Measurements from ENCODE around the gene WHRN.

The WHRN gene

DNA sequence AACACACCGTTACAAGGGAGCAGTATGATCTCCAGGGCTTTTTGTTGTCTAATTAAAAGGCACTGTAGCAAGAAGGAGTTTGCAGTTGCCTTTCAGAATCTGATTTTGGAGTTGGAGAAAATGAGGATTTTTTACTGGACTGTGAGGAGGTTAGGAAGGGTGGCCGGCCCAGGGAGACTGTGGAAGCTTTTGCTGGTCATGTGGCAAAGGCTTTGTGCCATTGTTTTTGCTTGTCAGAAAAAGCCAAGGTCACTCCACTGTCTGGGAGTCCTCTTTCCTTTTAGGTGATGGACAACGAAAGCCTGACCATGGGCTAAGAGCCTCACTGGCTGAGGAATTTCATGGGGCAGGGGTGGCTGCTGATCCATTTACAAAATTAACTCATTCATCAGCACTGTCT lies 10.3 kb upstream of the WHRN start:
- DNase-seq (ENCODE audit: low read depth in 2 of 2, low spot score in 1 of 2), result no peak

DNA sequence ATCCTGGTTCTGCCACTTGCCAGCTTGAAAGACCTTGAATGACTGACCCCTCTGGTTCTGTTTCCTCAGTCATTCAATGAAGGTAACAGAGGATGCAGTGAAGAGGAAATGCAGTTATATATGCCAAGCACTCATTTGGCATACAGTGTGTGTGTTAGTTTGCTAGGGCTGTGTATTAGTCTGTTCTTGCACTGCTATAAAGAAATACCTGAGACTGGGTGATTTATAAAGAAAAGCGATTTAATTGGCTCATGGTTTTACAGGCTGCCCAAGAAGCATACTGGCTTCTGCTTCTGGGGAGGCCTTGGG lies 8.6 kb upstream of the WHRN start:
- DNase-seq (ENCODE audit: low read depth in 2 of 2, low spot score in 1 of 2), result no peak

DNA sequence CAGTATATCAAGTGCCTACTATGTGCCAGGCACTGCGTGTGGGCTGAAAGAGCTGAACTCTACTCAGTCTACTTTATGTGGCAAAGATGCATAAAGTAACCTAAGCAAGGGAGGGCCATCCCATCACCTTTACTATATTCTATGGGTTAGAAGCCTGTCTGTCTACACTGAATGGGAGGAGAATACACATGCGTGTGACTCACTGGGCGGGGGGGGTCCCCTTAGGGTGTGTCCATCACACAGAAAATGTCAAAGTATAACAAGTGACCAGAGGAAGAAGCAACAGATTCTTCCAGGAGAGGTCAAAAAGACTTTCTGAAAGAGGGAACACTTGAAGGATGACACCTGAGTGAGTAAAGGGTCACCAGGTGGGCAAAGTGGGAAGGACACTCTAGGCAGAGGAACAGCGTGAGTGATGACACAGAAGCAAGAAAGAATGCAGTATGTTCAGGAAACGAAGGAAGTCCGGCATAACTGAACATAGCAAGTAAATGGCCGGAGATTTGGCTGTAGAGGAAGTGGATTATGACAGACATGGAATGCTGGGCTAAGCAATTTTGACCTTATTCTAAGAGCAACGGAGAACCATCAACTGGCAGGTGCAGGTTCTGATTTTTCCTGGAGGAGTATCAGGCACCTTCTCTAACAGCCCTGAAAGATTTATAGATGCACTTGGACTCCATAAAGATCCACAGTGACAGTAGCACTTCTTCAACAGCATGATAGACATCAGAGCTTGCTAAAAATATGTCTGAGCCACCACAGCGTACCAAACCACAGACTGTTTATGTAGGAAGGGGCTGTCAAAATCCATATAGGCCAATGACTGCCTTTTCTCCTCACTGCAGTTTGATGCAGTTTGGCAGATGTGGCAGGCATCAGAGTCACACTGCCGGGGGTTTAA lies 8.0 kb upstream of the WHRN start:
- no peak for DNase-seq (ENCODE audit: low read depth in 2 of 2, low spot score in 1 of 2)

DNA sequence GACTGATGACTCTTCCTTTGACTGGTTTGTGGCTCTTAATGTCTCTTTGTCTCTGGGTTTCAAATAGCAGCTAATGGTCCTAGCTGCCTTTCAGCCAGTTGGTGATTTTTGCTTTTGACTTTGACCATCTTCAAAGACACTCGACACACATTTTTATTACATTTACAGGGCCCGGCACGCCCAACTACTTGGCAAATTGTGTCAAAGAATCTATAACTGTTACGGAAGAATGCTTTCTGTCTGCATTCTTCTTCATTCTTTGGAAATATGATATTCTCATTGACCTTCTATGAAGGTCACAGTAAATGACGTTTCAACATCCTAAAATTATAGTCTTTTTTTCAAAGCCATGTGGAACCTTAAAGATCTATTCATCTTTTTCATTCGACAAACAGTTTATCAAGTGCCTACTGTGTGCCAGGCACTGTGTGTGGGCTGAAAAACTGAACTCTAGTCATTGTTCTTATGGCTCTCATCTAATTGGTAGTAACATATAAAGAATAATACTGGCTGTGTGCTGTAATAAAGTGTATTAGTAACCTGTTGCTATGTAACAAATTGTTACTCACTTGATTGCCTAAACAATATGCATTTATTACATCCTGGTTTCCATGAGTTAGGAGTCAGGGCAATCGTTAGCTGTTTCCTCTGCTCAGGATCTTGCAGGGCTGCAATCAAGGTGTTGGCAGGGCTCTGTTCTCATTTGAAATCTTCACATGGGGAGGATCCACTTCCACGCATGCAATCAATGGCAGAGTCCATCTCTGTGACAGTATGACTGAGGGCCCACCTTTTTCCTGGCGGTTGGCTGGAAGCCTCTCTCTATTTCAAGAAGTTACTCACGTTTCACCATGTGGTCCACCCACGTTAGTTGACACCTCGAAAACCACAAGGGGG lies 7.0 kb upstream of the WHRN start:
- DNase-seq (ENCODE audit: low read depth in 2 of 2, low spot score in 1 of 2), result no peak

DNA sequence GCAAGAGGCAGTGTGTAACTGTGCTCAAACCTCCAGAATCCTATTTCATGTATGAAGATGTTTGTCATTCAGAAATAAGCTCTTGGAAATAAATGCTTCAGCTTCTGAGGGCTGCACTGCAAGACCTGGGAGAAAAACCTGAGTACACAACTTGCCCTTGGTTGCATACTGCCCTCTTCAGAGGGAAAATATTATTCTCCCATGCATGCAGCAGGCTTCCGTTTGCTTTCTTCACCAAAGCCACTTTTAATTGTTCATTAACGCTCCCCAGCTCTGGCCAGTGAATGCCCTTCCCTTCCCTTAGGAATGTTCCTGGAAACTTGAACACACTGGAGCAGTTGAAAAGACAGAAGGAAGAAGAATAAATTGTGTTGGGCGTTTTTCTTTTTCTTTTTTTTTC lies 2.5 kb upstream of the WHRN start:
- no peak for DNase-seq (ENCODE audit: low read depth in 2 of 2, low spot score in 1 of 2)

DNA sequence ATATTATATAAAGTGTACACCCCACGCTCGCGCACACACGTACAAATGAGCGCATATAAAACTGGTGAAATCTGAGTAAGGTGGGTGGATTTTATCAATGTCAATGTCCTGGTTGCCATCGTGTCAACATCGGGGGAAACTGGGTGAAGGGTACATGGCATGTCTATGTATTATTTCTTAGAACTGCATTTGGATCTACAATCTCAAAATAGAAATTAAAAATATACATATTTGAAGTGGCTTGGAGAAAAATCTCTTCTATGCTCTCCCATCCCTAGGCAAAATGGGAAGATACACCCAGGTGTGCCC lies 763 bp upstream of the WHRN start:
- DNase-seq (ENCODE audit: low read depth in 2 of 2, low spot score in 1 of 2), result no peak

DNA sequence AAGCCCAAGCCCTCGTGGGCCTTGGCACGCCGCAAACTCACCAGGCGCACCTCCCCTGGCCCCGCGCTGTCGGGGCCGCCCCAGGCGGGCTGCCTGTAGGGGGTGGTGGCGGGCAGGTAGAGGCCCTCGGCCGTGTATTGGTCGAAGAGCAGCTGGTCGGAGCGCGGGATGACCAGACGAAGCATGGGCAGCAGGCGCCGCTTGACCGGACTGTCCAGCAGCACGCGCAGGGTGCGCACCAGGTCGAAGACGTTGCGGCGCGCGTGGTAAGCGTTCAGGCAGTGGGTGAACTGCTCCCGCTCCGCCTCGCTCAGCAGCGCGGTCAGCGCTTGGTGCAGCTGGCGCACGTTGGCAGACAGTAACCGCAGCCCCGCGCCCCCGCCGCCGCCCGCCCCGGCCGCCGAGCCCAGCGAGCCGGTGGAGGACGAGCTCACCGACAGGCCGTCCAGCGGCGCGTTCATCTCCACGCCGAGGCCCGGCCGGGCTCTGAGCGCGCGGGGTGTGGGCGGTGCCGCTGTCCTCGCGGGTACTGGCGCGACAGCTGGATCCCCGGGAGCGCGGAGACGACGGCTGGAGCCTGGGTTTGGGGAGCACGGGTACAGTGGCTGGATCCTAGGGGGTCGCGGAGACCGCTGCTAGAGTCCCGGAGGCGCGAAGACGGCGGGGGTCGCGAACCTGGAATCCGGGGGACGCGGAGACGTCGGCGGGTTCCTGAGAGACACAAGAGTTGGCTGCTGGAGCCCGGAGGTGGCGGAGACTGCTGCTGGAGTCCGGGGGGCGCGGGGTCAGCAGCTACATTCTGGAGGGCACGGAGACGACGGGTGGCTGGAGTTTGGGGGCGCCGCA lies 709 bp downstream of the WHRN start:
- DNase-seq (ENCODE audit: low read depth in 2 of 2, low spot score in 1 of 2), result no peak

DNA sequence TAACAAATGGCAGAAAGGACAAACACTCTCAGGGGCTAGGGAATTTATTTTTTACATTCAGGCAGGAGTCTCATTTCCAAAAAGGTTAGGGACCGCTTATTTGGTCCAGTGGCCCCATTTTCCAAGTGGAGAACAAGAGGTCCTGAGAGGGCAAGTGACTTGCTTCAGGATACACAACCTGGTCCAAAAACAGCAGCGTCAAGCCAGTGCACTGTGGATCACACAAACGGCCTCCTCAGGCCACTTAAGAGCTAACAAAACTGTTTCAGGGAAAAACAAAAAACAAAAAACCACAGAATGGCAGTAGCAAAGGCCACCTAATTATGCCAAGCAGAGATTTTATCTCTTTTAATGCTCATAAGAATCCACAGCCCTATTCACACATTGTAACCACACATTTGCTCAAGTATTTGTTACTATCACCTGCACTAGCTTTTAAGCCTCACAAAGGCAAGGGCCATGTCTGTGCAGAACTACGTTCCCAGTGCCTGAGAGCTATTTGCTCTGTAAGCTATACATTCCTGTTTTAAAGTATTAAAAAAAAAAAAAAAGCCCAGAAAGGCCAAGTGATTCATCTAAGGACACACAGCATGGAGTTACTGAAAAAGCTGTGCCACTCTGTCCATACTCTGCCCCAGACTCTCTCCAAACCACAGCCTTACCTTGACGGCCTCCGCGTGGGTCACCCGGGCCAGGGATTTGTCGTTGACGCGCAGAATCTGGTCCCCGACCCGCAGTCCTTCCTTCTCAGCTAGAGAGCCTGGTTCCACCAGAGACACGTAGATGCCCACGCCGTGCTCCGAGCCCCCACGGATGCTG lies 1.5 kb downstream of the WHRN start:
- DNase-seq (ENCODE audit: low read depth in 2 of 2, low spot score in 1 of 2), result no peak

DNA sequence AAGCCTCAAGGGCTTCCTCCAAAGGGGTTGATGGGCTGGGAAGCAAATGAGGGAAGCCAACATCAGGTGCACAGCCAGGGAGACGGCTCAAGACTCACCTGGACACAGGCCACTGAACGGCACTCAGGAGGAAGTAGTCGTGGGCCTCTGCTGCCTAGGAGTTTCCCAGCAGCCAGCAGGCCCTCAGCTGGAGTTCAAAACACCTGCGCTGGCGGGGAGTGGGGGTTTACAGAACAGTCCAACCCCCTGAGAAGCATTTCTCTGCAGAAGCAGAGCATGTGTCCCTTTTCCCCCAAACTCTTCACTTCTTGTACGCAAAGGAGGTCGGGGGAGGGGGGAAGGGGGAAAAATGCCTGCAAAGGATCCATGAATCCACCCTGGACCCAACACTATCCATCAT lies 2.3 kb downstream of the WHRN start:
- no peak for DNase-seq (ENCODE audit: low read depth in 2 of 2, low spot score in 1 of 2)

DNA sequence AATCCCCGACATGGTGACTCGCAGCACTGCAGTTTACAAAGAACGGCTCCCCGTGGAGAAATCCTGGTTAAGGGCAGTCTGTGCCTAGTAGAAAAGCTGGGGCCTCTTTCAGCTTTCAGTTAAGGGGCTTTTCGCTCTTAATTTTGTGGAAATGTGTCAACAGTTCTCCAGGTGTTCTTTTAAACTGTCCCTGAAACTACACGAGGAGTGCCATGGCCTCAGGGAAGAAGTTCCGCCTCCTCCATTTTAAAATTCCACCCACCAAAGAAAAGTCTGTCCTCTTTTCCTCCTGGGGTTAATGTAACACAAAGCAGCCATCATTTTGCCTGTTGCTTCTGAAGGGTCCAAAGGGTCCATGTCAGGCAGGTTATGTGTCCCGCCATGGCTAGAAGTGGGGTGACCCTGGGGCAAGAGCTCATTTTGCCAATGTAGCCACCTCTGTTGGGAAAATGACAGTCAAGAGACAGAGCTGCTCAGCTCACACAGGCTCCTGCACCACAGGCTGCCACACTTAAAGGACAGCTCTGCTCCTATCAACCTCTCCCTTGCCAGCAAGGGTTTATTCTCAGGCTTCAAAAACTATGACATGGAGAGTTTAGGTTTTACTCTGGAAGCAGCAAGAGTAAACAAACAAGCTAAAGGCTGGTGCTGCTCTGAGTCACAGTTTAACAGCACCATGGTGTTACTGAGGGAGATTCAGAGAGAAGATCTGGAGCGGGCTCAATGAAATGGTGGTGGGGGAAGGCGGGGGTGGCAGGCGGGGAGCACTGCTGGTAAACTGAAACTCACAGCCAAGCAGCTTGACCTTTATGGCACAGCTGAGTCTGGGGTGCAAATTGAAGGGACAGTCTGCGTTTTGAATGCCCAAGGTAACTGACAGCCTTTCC lies 3.2 kb downstream of the WHRN start:
- DNase-seq (ENCODE audit: low read depth in 2 of 2, low spot score in 1 of 2), result no peak

DNA sequence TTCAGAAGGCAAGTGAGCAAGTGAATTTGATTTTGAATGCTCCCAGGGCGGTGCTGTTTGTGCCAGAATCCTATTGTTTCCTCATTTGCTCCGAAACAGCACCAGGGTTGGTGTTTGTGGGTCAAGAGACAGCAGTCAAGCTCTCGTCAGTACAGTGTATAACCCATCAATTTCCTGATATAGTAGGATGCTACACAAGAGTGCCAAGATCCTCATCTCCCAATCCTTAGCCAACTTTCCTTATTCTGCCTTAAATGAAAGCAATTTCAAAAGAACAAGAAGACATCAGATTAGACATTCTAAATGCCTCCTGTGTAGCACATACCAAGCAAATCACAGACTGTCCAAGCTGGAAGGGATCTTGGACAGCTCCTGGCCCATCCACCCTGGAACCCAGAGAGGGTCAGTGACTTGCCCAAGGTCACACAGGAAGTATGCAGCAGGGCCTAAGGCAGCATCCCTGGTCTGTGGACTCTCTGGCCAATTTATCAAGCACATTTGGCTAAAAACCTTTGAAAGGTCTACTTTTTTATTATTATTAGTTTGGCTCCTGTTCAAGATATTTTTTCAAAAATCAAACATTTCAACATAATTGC lies 4.5 kb downstream of the WHRN start:
- no peak for DNase-seq (ENCODE audit: low read depth in 2 of 2, low spot score in 1 of 2)

DNA sequence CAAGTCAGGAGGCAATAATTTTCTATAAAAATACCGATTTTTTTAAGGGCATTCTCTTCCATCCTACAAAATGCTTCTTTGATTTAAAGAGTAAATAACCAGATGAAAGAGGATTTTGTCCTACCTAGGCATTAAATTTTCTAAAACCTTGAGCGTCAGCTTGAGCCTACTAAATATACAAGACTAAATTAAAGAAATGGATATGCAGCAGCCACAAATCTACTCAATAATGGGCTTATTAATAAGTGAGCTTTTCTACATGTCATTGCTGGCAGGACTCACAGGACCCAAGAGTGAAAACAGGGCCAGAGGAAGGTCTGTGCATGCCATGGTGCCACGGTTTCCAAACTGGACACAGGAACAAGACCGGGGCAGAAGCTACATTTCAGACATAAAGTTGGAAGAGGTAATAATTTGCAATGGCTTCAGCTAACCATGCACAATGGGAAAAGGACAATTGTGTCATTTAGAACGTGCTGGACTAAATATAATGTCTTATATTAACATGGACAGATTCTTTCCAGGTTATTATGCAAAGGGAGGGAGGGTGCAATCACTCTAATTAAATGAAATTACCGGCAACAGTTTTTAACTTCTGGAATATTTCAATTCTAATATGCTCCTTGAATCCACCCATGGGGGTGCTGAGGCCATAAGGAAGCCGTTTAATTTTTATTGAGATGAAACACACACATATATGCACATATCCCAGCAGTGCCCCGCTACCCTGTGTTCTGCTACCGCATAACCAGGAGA lies 5.2 kb downstream of the WHRN start:
- no peak for DNase-seq (ENCODE audit: low read depth in 2 of 2, low spot score in 1 of 2)

DNA sequence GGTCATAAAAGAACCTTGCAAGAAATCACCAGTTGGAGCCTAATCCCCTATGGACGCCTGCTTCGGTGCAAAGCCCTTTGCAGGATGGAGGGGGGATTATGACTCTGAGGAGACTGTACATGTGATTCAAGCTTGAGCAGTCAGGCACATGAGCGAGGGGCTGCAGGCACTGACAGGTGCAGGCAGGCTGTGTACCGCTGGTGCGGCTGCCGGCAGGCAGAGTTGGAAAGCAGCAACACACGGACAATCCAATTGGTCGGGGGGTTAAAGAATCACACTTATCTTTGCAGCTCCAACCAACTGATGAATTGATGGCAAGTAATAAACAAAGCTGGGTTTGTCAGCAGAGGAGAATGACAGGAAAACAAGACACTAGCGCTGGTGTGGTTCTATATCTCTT lies 5.7 kb downstream of the WHRN start:
- DNase-seq (ENCODE audit: low read depth in 2 of 2, low spot score in 1 of 2), result no peak

DNA sequence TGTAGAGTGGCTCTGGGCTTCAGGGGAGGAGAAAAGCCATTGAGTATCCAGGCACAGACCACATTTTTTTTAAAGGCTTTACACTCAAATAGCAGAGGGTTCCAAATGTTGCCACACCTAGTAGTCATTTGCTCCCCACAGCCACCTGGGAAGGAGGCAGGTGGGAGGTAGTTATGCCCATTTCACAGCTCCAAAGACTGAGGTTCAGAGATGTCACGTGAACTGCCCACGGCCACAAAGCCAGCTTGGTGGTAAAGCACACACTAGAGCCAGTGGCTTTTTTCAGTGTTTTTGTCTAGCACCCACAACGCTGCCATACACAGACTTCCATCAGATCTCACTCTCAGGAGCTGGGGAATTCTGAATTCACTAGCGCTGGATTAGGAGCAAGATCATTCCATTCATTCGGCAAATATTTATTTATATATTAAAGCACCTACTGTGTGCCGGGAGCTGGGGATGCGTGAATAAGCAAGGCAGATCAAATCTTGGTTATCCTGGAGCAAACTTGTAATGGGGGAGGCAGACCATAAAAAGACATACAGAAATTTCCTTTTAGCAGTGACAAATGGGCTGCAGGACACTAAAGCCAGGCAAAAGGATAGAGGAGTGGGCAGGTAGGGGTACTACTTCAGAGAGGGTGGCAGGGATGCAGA lies 7.4 kb downstream of the WHRN start:
- no peak for DNase-seq (ENCODE audit: low read depth in 2 of 2, low spot score in 1 of 2)

DNA sequence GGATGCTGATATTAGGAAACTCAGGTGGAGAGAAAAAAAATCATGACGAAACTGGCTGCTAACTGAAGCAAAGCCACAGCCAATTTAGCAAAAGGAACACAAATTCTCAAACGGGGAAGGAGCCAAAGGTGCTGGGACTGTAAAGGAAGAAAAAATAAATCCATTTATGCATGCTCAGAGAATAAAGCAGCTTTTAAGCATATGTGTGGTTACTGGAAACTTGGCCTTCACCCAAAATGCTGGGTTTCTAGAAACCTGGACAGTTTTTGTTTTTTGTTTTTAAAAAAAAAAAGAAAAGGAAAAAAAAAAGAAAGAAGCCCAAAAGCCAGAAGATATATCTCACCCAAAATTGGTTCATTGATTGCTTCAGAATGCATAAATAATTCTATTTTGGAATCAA lies 8.0 kb downstream of the WHRN start:
- DNase-seq (ENCODE audit: low read depth in 2 of 2, low spot score in 1 of 2), result no peak

DNA sequence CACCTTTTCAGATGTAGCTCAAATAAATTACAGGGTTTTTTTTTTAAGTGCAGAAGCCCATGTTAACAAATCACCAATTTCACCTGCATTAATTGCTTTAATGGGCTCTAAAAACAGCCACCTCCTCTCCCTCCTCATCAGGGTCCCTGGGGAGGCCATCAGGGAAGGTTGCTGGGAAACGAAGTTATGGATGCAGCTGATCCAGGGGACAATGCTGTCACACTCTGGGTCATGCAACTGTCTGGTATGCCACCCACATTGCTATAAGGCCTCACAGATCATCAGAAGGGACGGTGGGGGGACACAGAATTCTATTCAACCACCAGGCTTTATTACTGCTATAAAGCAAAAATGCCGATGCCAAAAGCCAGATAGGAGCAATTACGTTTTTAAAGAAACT lies 9.3 kb downstream of the WHRN start:
- no peak for DNase-seq (ENCODE audit: low read depth in 2 of 2, low spot score in 1 of 2)

DNA sequence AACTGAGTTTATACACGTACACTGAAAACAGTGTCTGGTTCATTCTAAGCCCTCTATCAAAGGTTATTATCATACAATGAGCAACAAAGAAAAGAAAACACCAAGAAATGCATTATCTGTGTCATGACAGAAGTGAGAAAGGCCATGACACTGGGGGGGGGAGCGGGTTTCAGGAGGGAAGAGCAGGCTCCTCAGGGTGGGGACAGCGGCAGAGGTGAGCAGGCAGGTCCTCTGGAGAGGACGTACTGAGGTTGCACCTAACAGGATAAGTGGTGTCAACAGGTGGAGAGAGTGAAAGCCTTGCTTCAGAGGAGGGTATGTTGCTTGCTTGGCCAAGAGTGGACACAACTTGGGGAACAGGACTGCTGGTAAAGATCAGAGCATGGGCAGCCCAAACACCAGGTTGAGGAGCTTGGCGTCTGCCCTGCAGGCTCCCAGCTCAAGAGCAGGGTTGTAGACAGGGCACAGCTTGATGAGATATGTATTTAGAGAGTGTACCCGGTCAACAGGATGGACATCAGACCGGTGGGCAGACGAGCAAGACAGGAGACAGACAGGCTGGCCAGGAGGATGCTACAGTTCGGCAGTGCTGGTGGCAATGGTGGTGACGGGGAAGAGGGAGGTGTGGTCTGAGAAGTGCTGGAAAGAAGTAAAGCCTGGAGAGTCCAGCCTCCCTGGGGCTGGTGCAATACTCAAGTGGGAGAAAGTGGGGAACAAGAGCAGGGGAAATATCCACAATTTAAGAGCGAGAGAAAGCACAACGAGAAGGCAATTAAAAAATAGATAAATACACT lies 10.3 kb downstream of the WHRN start:
- DNase-seq (ENCODE audit: low read depth in 2 of 2, low spot score in 1 of 2), result no peak

Data from stimulated activated CD8-positive, alpha-beta memory T cell treated with anti-CD3 and anti-CD28 coated beads, Interleukin-4, amount 100 ng/mL, for 4 hours (primary cell).